LNCAP (cell line): ENCODE results near the gene SPEM1.

Source experiments
- CTCF ChIP-seq: fragments of 450-650 bp; IDR thresholded peaks from 2 replicates; pipeline ENCODE4 v1.5.1; 2017; ENCODE audit warnings: mild to moderate bottlenecking

Gene SPEM1

GRCh38 chr17:7426203-7426863 is 6.2 kb downstream of the SPEM1 start:
- no peak for TF ChIP-seq CTCF

GRCh38 chr17:7426896-7427489 is 6.9 kb downstream of the SPEM1 start:
- TF ChIP-seq CTCF, result no peak

GRCh38 chr17:7427549-7427948 is 7.4 kb downstream of the SPEM1 start:
- TF ChIP-seq CTCF, result no peak

- TF ChIP-seq CTCF, result no peak
Measured at GRCh38 chr17:7428557-7428956, 8.4 kb downstream of the SPEM1 start, which contains the start of gene SPEM3. Gene SPEM3, plus strand, starts transcription at chr17:7428857. Its CDS starts 46 bp downstream, at chr17:7428903.

- TF ChIP-seq CTCF, result no peak
Measured at GRCh38 chr17:7429722-7430121, 9.6 kb downstream of the SPEM1 start.

- no peak for TF ChIP-seq CTCF
Measured at GRCh38 chr17:7431231-7431630, 11.1 kb downstream of the SPEM1 start.

- TF ChIP-seq CTCF, result no peak
Measured at GRCh38 chr17:7432296-7432695, 12.2 kb downstream of the SPEM1 start.
